NCI-H1092 treated with DMSO at 0.1 percent for 48 hours (cell line): ENCODE measurements around the gene NTS.

Source experiments
- DNase-seq: peaks from one replicate; lab custom pipeline; 2025; lab: John Stamatoyannopoulos, UW

NTS gene

GRCh38 chr12:85923767-85924331 lies 49.8 kb downstream of the NTS start:
- DNase-seq, result peak; percentile 3

DNA sequence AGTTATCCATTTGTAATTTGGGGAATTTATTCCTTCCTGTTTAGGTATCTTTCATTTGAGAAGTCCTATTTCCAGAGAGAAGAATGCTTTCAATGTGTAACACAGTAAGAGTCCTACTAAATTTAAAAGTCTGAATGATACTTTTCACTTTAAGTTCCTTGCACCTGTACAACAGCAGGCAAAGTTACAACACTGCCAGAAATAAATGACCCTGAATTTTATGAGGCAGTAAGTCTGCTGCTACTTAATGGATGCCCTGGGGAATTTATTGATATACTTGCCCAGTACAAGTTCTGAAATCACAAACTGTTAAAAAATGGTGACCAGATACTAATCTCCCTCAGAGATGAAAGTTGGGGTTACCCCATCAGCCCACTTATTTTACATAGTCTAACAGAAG lies 53.1 kb downstream of the NTS start:
- DNase-seq, result no peak
